ENCODE data around the gene ZDHHC17. TPM values are rescaled to one million over a fixed set of nuclear protein-coding genes. Genes with fewer than 3 reads are reported as not detected.

The ZDHHC17 gene
- total RNA-seq, 1 experiment from 2014 or later = 31.4 TPM

- Mint-ChIP-seq H3K4me3 (ENCODE audit: low read depth, unreplicated experiment) (no peak overlapping the region), H3K27ac (ENCODE audit: unreplicated experiment) (no peak overlapping the region), H3K4me1 (ENCODE audit: low read depth, unreplicated experiment) (peaks cover 8% of the 10 kb centered on the region), H3K9me3 (ENCODE audit: low read depth, unreplicated experiment) (peaks cover 14% of the 10 kb centered on the region), H3K36me3 (ENCODE audit: insufficient read depth, unreplicated experiment) (no peaks in the 10 kb centered on the region), H3K27me3 (ENCODE audit: unreplicated experiment) (no peaks in the 10 kb centered on the region)
- no peak for TF ChIP-seq CTCF (IDR thresholded peaks at IDR 0.05; ENCODE audit: unreplicated experiment)
- no TSS peak for BruUV-seq (replicated peaks)
- no peak for DNase-seq
- intact Hi-C loops (cut with micrococcal nuclease; ENCODE audit: unreplicated experiment) = no loop called here
- CTCF ChIA-PET = no interaction called here
Observed at GRCh38 chr12:76740501-76740900, 23.4 kb upstream of the ZDHHC17 start.

- Mint-ChIP-seq H3K4me1 (ENCODE audit: low read depth, unreplicated experiment) (no peaks in the 10 kb centered on the region), H3K9me3 (ENCODE audit: low read depth, unreplicated experiment) (no peaks in the 10 kb centered on the region), H3K27ac (ENCODE audit: unreplicated experiment) (no peak overlapping the region), H3K27me3 (ENCODE audit: unreplicated experiment) (no peaks in the 10 kb centered on the region), H3K4me3 (ENCODE audit: low read depth, unreplicated experiment) (no peak overlapping the region), H3K36me3 (ENCODE audit: insufficient read depth, unreplicated experiment) (no peaks in the 10 kb centered on the region)
- TF ChIP-seq CTCF (IDR thresholded peaks at IDR 0.05; ENCODE audit: unreplicated experiment) = no peak
- CTCF ChIA-PET = no interaction called here
- intact Hi-C loops (cut with micrococcal nuclease; ENCODE audit: unreplicated experiment) = no loop called here
- no TSS peak for BruUV-seq (replicated peaks)
- DNase-seq = no peak
Observed at GRCh38 chr12:76745343-76745742, 18.6 kb upstream of the ZDHHC17 start.

DNA sequence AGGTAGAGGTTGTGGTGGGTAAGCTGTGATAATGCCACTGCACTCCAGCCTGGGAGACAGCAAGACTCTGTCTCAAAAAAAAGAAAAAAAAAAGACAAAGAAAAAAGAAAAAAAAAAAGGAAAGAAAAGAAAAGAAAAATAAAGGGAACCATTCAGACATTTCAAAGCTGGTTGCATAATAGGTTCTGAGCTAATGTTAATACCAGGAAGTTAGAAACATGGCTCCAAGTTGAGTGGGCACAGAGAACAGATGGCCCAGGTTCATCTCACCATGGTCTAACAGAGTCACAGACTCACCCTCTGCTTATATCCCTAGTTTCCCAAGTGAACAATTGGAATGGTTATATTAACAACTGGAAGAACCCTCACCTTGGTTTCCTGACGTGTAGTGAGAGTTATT is 17.4 kb upstream of the ZDHHC17 start:
- Mint-ChIP-seq H3K4me1 (ENCODE audit: low read depth, unreplicated experiment) (no peaks in the 10 kb centered on the region), H3K36me3 (ENCODE audit: insufficient read depth, unreplicated experiment) (no peaks in the 10 kb centered on the region), H3K27me3 (ENCODE audit: unreplicated experiment) (no peaks in the 10 kb centered on the region), H3K27ac (ENCODE audit: unreplicated experiment) (no peak overlapping the region), H3K4me3 (ENCODE audit: low read depth, unreplicated experiment) (no peak overlapping the region), H3K9me3 (ENCODE audit: low read depth, unreplicated experiment) (no peaks in the 10 kb centered on the region)
- TF ChIP-seq CTCF (IDR thresholded peaks at IDR 0.05; ENCODE audit: unreplicated experiment) = no peak
- CTCF ChIA-PET = interaction anchor here (0.6 kb wide), 1 partner anchor 143 kb away, joined by 6 read pairs; no protein-coding TSS in a partner anchor
- no peak for DNase-seq
- BruUV-seq (replicated peaks) = no TSS peak
- intact Hi-C loops (cut with micrococcal nuclease; ENCODE audit: unreplicated experiment) = no loop called here

- Mint-ChIP-seq H3K36me3 (ENCODE audit: insufficient read depth, unreplicated experiment) (no peaks in the 10 kb centered on the region), H3K4me3 (ENCODE audit: low read depth, unreplicated experiment) (no peak overlapping the region), H3K4me1 (ENCODE audit: low read depth, unreplicated experiment) (no peaks in the 10 kb centered on the region), H3K9me3 (ENCODE audit: low read depth, unreplicated experiment) (no peaks in the 10 kb centered on the region), H3K27ac (ENCODE audit: unreplicated experiment) (no peak overlapping the region), H3K27me3 (ENCODE audit: unreplicated experiment) (no peaks in the 10 kb centered on the region)
- intact Hi-C loops (cut with micrococcal nuclease; ENCODE audit: unreplicated experiment) = no loop called here
- no TSS peak for BruUV-seq (replicated peaks)
- no peak for TF ChIP-seq CTCF (IDR thresholded peaks at IDR 0.05; ENCODE audit: unreplicated experiment)
- CTCF ChIA-PET = interaction anchor here (0.6 kb wide), 1 partner anchor 142 kb away, joined by 6 read pairs; no protein-coding TSS in a partner anchor
- DNase-seq = no peak
Observed at GRCh38 chr12:76747245-76747644, 16.7 kb upstream of the ZDHHC17 start.

Measured in Calu3 (cell line).